ENCODE measurements around the gene SLCO1B3. TPM values are rescaled to one million over a fixed set of nuclear protein-coding genes. Genes with fewer than 3 reads are reported as not detected.

SLCO1B3 gene

GRCh38 chr12:20885552-20885951, 75.0 kb downstream of the SLCO1B3 start:
- Histone ChIP-seq H3K9ac (ENCODE audit: low read depth, low read length) (no peak overlapping the region), H3K9me3 (replicated peaks; ENCODE audit: low read length) (no peaks in the 10 kb centered on the region), H3K27me3 (ENCODE audit: control insufficient read depth, insufficient read depth, low read length) (no peaks in the 10 kb centered on the region), H3K36me3 (ENCODE audit: insufficient read depth, low read length) (no peaks in the 10 kb centered on the region), H3K4me3 (ENCODE audit: low read length) (no peak overlapping the region), H3K4me1 (ENCODE audit: control insufficient read depth, insufficient read depth, low read length) (no peaks in the 10 kb centered on the region), H3K4me2 (ENCODE audit: low read length) (no peak overlapping the region)

GRCh38 chr12:20917269-20917668, 106.8 kb downstream of the SLCO1B3 start:
- no peak overlapping the region for H3K9ac ChIP-seq (ENCODE audit: low read depth, low read length)
- H3K36me3 ChIP-seq (ENCODE audit: insufficient read depth, low read length): no peaks in the 10 kb centered on the region
- peaks cover 4% of the 10 kb centered on the region for H3K9me3 ChIP-seq (replicated peaks; ENCODE audit: low read length)
- no peak overlapping the region for H3K4me3 ChIP-seq (ENCODE audit: low read length)
- H3K4me1 ChIP-seq (ENCODE audit: control insufficient read depth, insufficient read depth, low read length): no peaks in the 10 kb centered on the region
- H3K4me2 ChIP-seq (ENCODE audit: low read length): no peak overlapping the region
- no peaks in the 10 kb centered on the region for H3K27me3 ChIP-seq (ENCODE audit: control insufficient read depth, insufficient read depth, low read length)

GRCh38 chr12:20917819-20918218, 107.3 kb downstream of the SLCO1B3 start:
- Histone ChIP-seq H3K36me3 (ENCODE audit: insufficient read depth, low read length) (no peaks in the 10 kb centered on the region), H3K9ac (ENCODE audit: low read depth, low read length) (no peak overlapping the region), H3K4me3 (ENCODE audit: low read length) (no peak overlapping the region), H3K27me3 (ENCODE audit: control insufficient read depth, insufficient read depth, low read length) (no peaks in the 10 kb centered on the region), H3K4me1 (ENCODE audit: control insufficient read depth, insufficient read depth, low read length) (no peaks in the 10 kb centered on the region), H3K9me3 (replicated peaks; ENCODE audit: low read length) (peaks cover 4% of the 10 kb centered on the region), H3K4me2 (ENCODE audit: low read length) (no peak overlapping the region)

- no peak overlapping the region for H3K4me2 ChIP-seq (ENCODE audit: low read length)
- no peaks in the 10 kb centered on the region for H3K27me3 ChIP-seq (ENCODE audit: control insufficient read depth, insufficient read depth, low read length)
- no peaks in the 10 kb centered on the region for H3K4me1 ChIP-seq (ENCODE audit: control insufficient read depth, insufficient read depth, low read length)
- H3K9ac ChIP-seq (ENCODE audit: low read depth, low read length): no peak overlapping the region
- no peak overlapping the region for H3K4me3 ChIP-seq (ENCODE audit: low read length)
- no peaks in the 10 kb centered on the region for H3K9me3 ChIP-seq (replicated peaks; ENCODE audit: low read length)
- H3K36me3 ChIP-seq (ENCODE audit: insufficient read depth, low read length): no peaks in the 10 kb centered on the region
Observed at GRCh38 chr12:20931894-20932293, 121.4 kb downstream of the SLCO1B3 start.

- H3K36me3 ChIP-seq (ENCODE audit: insufficient read depth, low read length): no peaks in the 10 kb centered on the region
- no peaks in the 10 kb centered on the region for H3K4me1 ChIP-seq (ENCODE audit: control insufficient read depth, insufficient read depth, low read length)
- H3K4me2 ChIP-seq (ENCODE audit: low read length): no peak overlapping the region
- H3K27me3 ChIP-seq (ENCODE audit: control insufficient read depth, insufficient read depth, low read length): no peaks in the 10 kb centered on the region
- no peak overlapping the region for H3K4me3 ChIP-seq (ENCODE audit: low read length)
- no peaks in the 10 kb centered on the region for H3K9me3 ChIP-seq (replicated peaks; ENCODE audit: low read length)
- H3K9ac ChIP-seq (ENCODE audit: low read depth, low read length): no peak overlapping the region
Observed at GRCh38 chr12:20946732-20947131, 136.2 kb downstream of the SLCO1B3 start.

GRCh38 chr12:20950248-20950647, 139.7 kb downstream of the SLCO1B3 start:
- H3K4me3 ChIP-seq (ENCODE audit: low read length): no peak overlapping the region
- H3K4me1 ChIP-seq (ENCODE audit: control insufficient read depth, insufficient read depth, low read length): no peaks in the 10 kb centered on the region
- H3K9me3 ChIP-seq (replicated peaks; ENCODE audit: low read length): no peaks in the 10 kb centered on the region

GRCh38 chr12:20963303-20963702, 152.8 kb downstream of the SLCO1B3 start:
- H3K36me3 ChIP-seq (ENCODE audit: insufficient read depth, low read length): no peaks in the 10 kb centered on the region
- no peaks in the 10 kb centered on the region for H3K4me1 ChIP-seq (ENCODE audit: control insufficient read depth, insufficient read depth, low read length)
- H3K4me2 ChIP-seq (ENCODE audit: low read length): no peak overlapping the region
- H3K4me3 ChIP-seq (ENCODE audit: low read length): no peak overlapping the region
- H3K9me3 ChIP-seq (replicated peaks; ENCODE audit: low read length): no peaks in the 10 kb centered on the region
- H3K9ac ChIP-seq (ENCODE audit: low read depth, low read length): no peak overlapping the region
- no peaks in the 10 kb centered on the region for H3K27me3 ChIP-seq (ENCODE audit: control insufficient read depth, insufficient read depth, low read length)

More at GRCh38 chr12:20950248-20950647, 139.7 kb downstream of the SLCO1B3 start:
- Histone ChIP-seq H3K4me2 (ENCODE audit: low read length) (no peak overlapping the region), H3K27me3 (ENCODE audit: control insufficient read depth, insufficient read depth, low read length) (no peaks in the 10 kb centered on the region), H3K36me3 (ENCODE audit: insufficient read depth, low read length) (no peaks in the 10 kb centered on the region), H3K9ac (ENCODE audit: low read depth, low read length) (no peak overlapping the region)

GRCh38 chr12:20963762-20964161, 153.3 kb downstream of the SLCO1B3 start:
- Histone ChIP-seq H3K9ac (ENCODE audit: low read depth, low read length) (no peak overlapping the region), H3K4me2 (ENCODE audit: low read length) (no peak overlapping the region), H3K4me1 (ENCODE audit: control insufficient read depth, insufficient read depth, low read length) (no peaks in the 10 kb centered on the region), H3K9me3 (replicated peaks; ENCODE audit: low read length) (no peaks in the 10 kb centered on the region), H3K27me3 (ENCODE audit: control insufficient read depth, insufficient read depth, low read length) (no peaks in the 10 kb centered on the region), H3K4me3 (ENCODE audit: low read length) (no peak overlapping the region), H3K36me3 (ENCODE audit: insufficient read depth, low read length) (no peaks in the 10 kb centered on the region)

Small RNA genes lying within 50 kb of the gene (small RNA-seq; reads per million reads assigned to genes)
- not detected for gene AC011604.1

Data from skeletal muscle satellite cell (primary cell).